Heart left ventricle (tissue), 16 donors: ENCODE results near the gene RXRA. TPM values are rescaled to one million over a fixed set of nuclear protein-coding genes. Genes with fewer than 3 reads are reported as not detected.
A peak's percentile ranks its signal among the peaks of the same experiment; 100 is the strongest.

Experiments used
- ATAC-seq, 4 donors: fragments of 200-7000 bp; cut with Tn5 transposase; one replicate each; pipeline ENCODE4 v1.9.1; 2020 to 2022; ENCODE audit warnings: moderate library complexity in 4 of 4, mild to moderate bottlenecking in 3 of 4, moderate number of reproducible peaks in 1 of 4
- DNase-seq, 5 donors: peaks; one replicate each; pipeline ENCODE4 v3.0.0-alpha.2; 2020
- H3K27ac ChIP-seq, 12 donors: fragments of 200-600 bp; sonication (generic) in 4 of 12; one replicate each; pipeline versions ENCODE4 v1.5.0 to v1.8.0; 2016 to 2022; ENCODE audit warnings: mild to moderate bottlenecking in 2 of 12
- H3K27me3 ChIP-seq, 9 donors: fragments of 200-600 bp; sonication (generic) in 2 of 9; one replicate each; pipeline versions ENCODE4 v1.5.1 to v1.8.0; 2016 to 2022; ENCODE audit warnings: mild to moderate bottlenecking in 3 of 9
- H3K36me3 ChIP-seq, 9 donors: fragments of 200-600 bp; sonication (generic) in 2 of 9; one replicate each; pipeline versions ENCODE4 v1.5.0 to v1.8.0; 2018 to 2022; ENCODE audit warnings: mild to moderate bottlenecking in 2 of 9
- H3K4me1 ChIP-seq, 12 donors: fragments of 200-600 bp; sonication (generic) in 4 of 12; one replicate each; pipeline versions ENCODE4 v1.5.0 to v1.8.0; 2016 to 2022; ENCODE audit warnings: mild to moderate bottlenecking in 3 of 12
- H3K4me3 ChIP-seq, 12 donors: fragments of 200-600 bp; sonication (generic) in 4 of 12; one replicate each; pipeline versions ENCODE4 v1.5.0 to v1.8.0; 2017 to 2022; ENCODE audit warnings: mild to moderate bottlenecking in 9 of 12, moderate library complexity in 4 of 12
- H3K9me3 ChIP-seq, 12 donors: fragments of 200-600 bp; sonication (generic) in 4 of 12; one replicate each; pipeline versions ENCODE4 v1.5.0 to v1.8.0; 2016 to 2022; ENCODE audit warnings: mild to moderate bottlenecking in 1 of 12
- CTCF ChIP-seq, 12 donors: fragments of 200-600 bp; sonication (generic) in 4 of 12; IDR thresholded peaks; one replicate each; pipeline versions ENCODE4 v1.5.0 to v1.8.0; 2018 to 2022; ENCODE audit warnings: antibody characterized with exemption in 12 of 12, mild to moderate bottlenecking in 5 of 12
- POLR2A ChIP-seq, 2 donors: fragments of 450-650 bp; IDR thresholded peaks; one replicate each; pipeline ENCODE4 v1.6.1; 2017; ENCODE audit warnings: antibody characterized with exemption in 2 of 2, mild to moderate bottlenecking in 2 of 2, moderate library complexity in 2 of 2
- WGBS, 4 donors: extraction: QIAGEN DNeasy Blood & Tissue Kit in 2 of 4; methylation state at CpG; one replicate each; pipeline versions ENCODE4 v1.1.5 to v1.1.7; 2013 to 2018; 5-methylcytosine and 5-hydroxymethylcytosine counted together
- intact Hi-C, 10 donors: fragments of 100-400 bp; cut with DNase I; formaldehyde crosslinking; loops; one replicate each; pipeline versions ENCODE4 v1.11.1 to v1.14.2; 2022
- polyA plus RNA-seq, 2 donors: library from polyadenylated mRNA; stranded (reverse); fragments of 200-250 nt; gene quantifications; one replicate each; pipeline ENCODE4 v1.2.3, GENCODE V29; 2013
- total RNA-seq, 9 donors: library from RNA; depleted of rRNA in 2 of 9; stranded (reverse); fragments of >200 nt in 2 of 9; fragmentation: NEBNext Ultra II Directional in 3 of 9; extraction: Animal tissue kit (Norgen Biotek cat#: 25700) in 3 of 9; gene quantifications; one replicate each; pipeline versions ENCODE4 v1.1.0 to v1.2.4, GENCODE V29; 2016 to 2023
- donor health status: ischemic (EF 13 %, LVEDD 7.1; RV severe dilation, severe dysfunction).
- donor health status: healthy with polysubstance abuse.
- donor health status: DM: no; HTN: yes; CAD: no.
- donor health status: DM: no; HTN: no; CAD: no.
- donor health status: ischemic (EF 25% LVEDD 6.9; RV normal size, moderate dysfunction).
- donor health status: ischemic (EF 25% LVEDD 5.7; RV mildly dilated, moderate dysfunction).
- donor health status: healthy.
- donor health status: DM: yes; HTN: yes; CAD: no.
- donor health status: ischemic (EF 35%, LVEDD 5.7; RV mildly dilated, moderate dysfunction).
- donor health status: nonischemic (EF 11% LVEDD 7.7; RV severe dilation, severe dysfunction).
- donor health status: DM: yes; HTN: yes; CAD: no.
- donor health status: PGD.
- donor health status: ischemic (EF 29% LVEDD 5.4; RV normal size, mild dysfunction).
- donor health status: nonischemic (EF 23%, LVEDD 6.1; RV moderate dilation, normal function).

Gene RXRA
- total and polyA plus RNA-seq, 11 donors = 45.5 to 87.9 (median 54.9) TPM

DNA sequence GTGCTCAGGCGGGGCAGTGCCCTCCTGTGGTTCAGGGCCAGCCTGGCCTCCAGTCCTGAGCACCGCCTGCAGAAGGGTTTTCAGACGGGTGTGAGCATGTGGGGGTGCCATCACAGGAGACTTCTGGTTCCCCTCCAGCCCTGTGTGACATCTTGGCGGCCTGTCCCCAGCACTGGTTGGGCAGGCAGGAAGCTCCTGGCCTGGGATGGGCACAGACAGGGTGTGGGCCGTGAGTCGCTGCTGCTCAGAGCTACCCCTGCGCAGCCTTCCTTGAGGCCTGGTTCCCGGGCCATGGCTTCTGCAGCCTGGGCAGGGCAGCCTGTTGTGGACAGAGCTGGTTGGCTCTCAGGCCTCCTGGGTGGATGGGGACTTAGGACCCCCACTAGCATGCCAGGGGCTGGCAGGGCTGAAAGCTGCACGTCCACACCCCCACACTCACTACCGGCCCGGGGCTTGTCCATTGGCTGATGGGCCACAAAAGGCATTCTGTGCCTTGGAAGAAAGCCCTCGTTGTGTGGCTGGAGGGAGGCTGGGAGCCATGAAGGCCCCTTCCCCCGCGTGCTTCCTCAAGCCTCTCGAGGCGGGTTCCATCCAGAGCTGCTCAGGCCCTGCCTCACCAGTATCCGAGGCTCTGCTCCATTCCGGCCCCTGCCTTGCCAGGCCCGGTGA is 58.7 kb downstream of the RXRA start:
- Histone ChIP-seq H3K4me3 (no peak overlapping the region), H3K27me3 (no peaks in the 10 kb centered on the region), H3K9me3 (no peaks in the 10 kb centered on the region), H3K27ac (peak overlapping the region in 10 of 12 donors; percentile 4 to 87 (median 38)), H3K36me3 (no peaks in the 10 kb centered on the region), H3K4me1 (peaks cover 32 to 100% (median 97%) of the 10 kb centered on the region in 12 donors)
- DNase-seq (no peak), ATAC-seq (peak in 2 of 4 donors; percentile 2)
- WGBS, 4 donors = 55 to 67% (median 60%) methylated on average over 7 to 19 of the region's 19 CpGs
- TF ChIP-seq CTCF (IDR thresholded peaks at IDR 0.05) (no peak), POLR2A (IDR thresholded peaks at IDR 0.05) (no peak)
- intact Hi-C loops = loop anchor here in 1 of 10 donors (10.0 kb wide), 1 partner anchor 50 kb away; no protein-coding TSS in a partner anchor

DNA sequence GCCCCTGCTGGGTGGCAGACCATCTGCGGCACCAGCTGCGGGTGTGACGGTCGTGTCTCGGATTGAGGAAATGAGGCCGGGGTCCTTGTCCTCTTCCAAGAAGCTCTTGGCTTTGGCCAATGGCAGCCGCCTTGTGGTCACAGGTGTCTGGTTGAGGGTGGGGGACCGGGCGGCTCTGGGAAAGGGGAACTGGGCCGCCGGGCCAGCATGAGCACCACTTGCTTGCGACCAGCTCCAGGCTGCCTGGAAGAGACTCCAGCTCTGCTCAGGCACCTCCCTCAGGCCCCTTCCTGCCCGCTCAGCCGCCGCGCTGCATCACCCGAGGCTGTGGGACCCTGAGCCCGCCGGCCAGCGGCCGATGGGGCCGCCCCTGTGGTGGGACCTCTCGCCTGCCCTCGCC is 59.7 kb downstream of the RXRA start:
- no peaks in the 10 kb centered on the region for H3K9me3 ChIP-seq
- ATAC-seq = no peak
- intact Hi-C loops = loop anchor here in 1 of 10 donors (10.0 kb wide), 1 partner anchor 51 kb away; no protein-coding TSS in a partner anchor
- no peak for TF ChIP-seq POLR2A (IDR thresholded peaks at IDR 0.05)
- no peak for TF ChIP-seq CTCF (IDR thresholded peaks at IDR 0.05)
- no peaks in the 10 kb centered on the region for H3K36me3 ChIP-seq
- no peaks in the 10 kb centered on the region for H3K27me3 ChIP-seq
- no peak overlapping the region for H3K4me3 ChIP-seq
- DNase-seq = no peak
- H3K4me1 ChIP-seq = peaks cover 32 to 100% (median 95%) of the 10 kb centered on the region in 12 donors
- peak overlapping the region in 7 of 12 donors; percentile 10 to 87 (median 64) for H3K27ac ChIP-seq
- 82 to 94% (median 86%) methylated on average over 12 to 24 of the region's 24 CpGs for WGBS, 4 donors

DNA sequence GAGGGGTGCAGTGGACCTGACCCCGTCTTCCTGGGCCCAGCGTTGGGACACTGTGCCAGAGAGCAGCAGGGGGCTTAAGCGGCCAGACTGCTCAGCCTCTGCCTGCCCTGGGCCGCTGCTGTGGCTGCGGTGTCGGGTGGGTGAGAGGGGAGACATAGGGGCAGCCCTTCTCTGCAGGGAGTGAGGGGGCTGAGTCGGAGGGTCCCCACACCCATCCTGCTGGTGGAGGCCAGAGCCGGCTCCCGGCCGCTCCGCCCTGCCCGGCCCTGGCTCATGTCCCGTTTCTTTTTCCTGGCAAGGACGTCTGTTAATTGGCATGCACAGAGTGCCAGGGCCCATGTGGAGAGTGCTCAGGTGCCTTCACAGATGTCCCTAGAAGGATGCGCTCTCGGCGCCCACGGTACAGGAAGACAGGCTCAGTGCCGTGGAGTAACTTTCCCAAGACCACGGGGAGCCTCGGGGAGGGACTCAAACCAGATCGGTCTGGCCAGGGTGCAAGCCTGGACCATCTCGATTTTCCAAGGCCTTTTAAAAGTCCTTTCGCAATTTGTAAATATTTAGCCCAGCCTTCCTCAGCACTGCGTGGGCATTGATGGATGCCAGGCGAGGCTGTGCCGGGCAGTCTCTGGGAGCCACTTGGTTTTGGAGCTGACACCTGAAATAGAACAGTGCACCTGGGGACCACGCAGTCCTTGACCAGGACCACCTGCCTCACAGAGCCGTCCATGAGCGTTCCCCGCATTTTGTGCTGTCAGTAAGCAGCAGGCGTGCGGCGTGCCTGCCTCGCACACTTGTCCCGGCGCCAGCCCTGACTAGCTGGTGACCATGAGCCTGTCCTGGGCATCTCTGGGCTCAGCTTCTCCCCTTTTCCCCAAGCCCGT is 60.9 kb downstream of the RXRA start:
- H3K27ac ChIP-seq = peak overlapping the region in 11 of 12 donors; percentile 4 to 87 (median 48)
- H3K27me3 ChIP-seq = no peaks in the 10 kb centered on the region
- no peak overlapping the region for H3K4me3 ChIP-seq
- H3K36me3 ChIP-seq = no peaks in the 10 kb centered on the region
- ATAC-seq (peak; percentile 49 to 75 (median 58)), DNase-seq (peak in 2 of 5 donors; percentile 70 to 71)
- intact Hi-C loops = loop anchor here in 1 of 10 donors (10.0 kb wide), 1 partner anchor 52 kb away; no protein-coding TSS in a partner anchor
- whole genome bisulfite sequencing, 4 donors = 41 to 48% (median 47%) methylated on average over 37 to 38 of the region's 38 CpGs
- H3K4me1 ChIP-seq = peaks cover 27 to 100% (median 95%) of the 10 kb centered on the region in 12 donors
- no peaks in the 10 kb centered on the region for H3K9me3 ChIP-seq
- no peak for TF ChIP-seq CTCF (IDR thresholded peaks at IDR 0.05)
- no peak for TF ChIP-seq POLR2A (IDR thresholded peaks at IDR 0.05)
